ENCODE data around the gene ZBTB20.

GRCh38 chr3:114582929-114583328 lies 564.2 kb downstream of the ZBTB20 start:
- TF ChIP-seq CTCF (IDR thresholded peaks at IDR 0.05) (no peak), EZH2 (IDR thresholded peaks at IDR 0.05; ENCODE audit: borderline replicate concordance, insufficient read depth, low read depth, low read length, poor library complexity, severe bottlenecking) (no peak)

All from B cell (primary cell).